ENCODE results near the gene RPS24.

Gene RPS24

GRCh38 chr10:78081292-78081691 lies 47.6 kb downstream of the RPS24 start:
- no peak for DNase-seq (ENCODE audit: low read depth in 3 of 3, low spot score in 1 of 3)

DNA sequence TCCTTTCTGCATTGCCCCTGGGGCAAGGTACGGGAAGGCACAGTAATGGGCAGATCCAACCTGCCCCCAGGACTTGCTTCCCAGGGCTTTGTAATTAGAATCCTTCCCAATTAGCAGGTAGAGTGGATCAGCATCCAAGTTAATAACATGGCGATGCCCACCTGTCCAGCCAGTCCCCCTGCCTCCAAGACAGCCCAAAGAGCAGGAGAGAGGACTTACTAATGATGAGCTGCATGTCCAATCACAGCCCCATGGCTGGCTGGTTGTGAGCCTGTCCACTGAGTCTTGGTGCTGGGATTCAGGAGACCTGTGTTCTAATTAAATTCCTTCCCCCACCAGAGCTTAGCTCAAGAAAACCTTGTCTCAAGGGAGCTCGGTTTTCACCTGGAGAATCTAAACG lies 49.0 kb downstream of the RPS24 start:
- no peak for DNase-seq (ENCODE audit: low read depth in 3 of 3, low spot score in 1 of 3)
